Keratinocyte (primary cell): Measurements from ENCODE around the gene NLGN2. TPM values are rescaled to one million over a fixed set of nuclear protein-coding genes. Genes with fewer than 3 reads are reported as not detected.
"Not testable (repeated sequence)": the region's sequence is repeated elsewhere in the genome, so short reads cannot be mapped to it uniquely, and the experiment has no call there.

Experiments
- DNase-seq: peaks from one replicate; pipeline ENCODE4 v3.0.0-alpha.2; 2011; ENCODE audit warnings: low read depth, missing footprints, low spot score
- FAIRE-seq: peaks from 2 replicates; lab custom pipeline; 2011; peaks lifted over from hg19 to GRCh38; lab: Jason Lieb, UNC
- H2AFZ ChIP-seq: 2 replicates; pipeline ENCODE4 v1.6.0; 2012; ENCODE audit warnings: low read length, control low read depth, inconsistent platforms; ENCODE audit not compliant: control insufficient read depth
- H3K27ac ChIP-seq: 2 replicates; pipeline ENCODE4 v1.5.1; 2011; ENCODE audit warnings: low read length; ENCODE audit not compliant: control insufficient read depth, insufficient read depth
- H3K27me3 ChIP-seq: 3 replicates; pipeline ENCODE4 v1.6.0; 2011; ENCODE audit warnings: low read length; ENCODE audit not compliant: control insufficient read depth, insufficient read depth; ENCODE audit errors: extremely low read depth
- H3K36me3 ChIP-seq, 2 experiments: 2 replicates in 1 of 2; 3 replicates in 1 of 2; pipeline ENCODE4 v1.5.1; 2011; ENCODE audit warnings: low read length in 2 of 2, mild to moderate bottlenecking in 1 of 2; ENCODE audit not compliant: control insufficient read depth in 2 of 2, insufficient read depth in 2 of 2; ENCODE audit errors: extremely low read depth in 1 of 2
- H3K4me1 ChIP-seq: 3 replicates; pipeline ENCODE4 v1.5.1; 2011; ENCODE audit warnings: low read length; ENCODE audit not compliant: control insufficient read depth, insufficient read depth; ENCODE audit errors: extremely low read depth
- H3K4me2 ChIP-seq: 3 replicates; pipeline ENCODE4 v1.6.0; 2011; ENCODE audit warnings: low read depth, low read length; ENCODE audit not compliant: control insufficient read depth, insufficient read depth; ENCODE audit errors: extremely low read depth
- H3K4me3 ChIP-seq, 3 experiments: fragments of 200-600 bp in 1 of 3; sonication (generic) in 1 of 3; 2 replicates in 2 of 3; 3 replicates in 1 of 3; pipeline ENCODE4 v1.5.1; 2011 to 2016; ENCODE audit warnings: low read length in 3 of 3, mild to moderate bottlenecking in 3 of 3, control low read depth in 2 of 3, inconsistent platforms in 1 of 3, low read depth in 1 of 3, mixed read lengths in 1 of 3, mixed run types in 1 of 3, moderate library complexity in 1 of 3; ENCODE audit not compliant: control insufficient read depth in 2 of 3, insufficient read depth in 2 of 3; ENCODE audit errors: extremely low read depth in 1 of 3
- H3K79me2 ChIP-seq: 2 replicates; pipeline ENCODE4 v1.6.0; 2012; ENCODE audit warnings: low read length; ENCODE audit not compliant: control insufficient read depth, insufficient read depth
- H3K9ac ChIP-seq: 3 replicates; pipeline ENCODE4 v1.6.0; 2011; ENCODE audit warnings: low read length; ENCODE audit not compliant: control insufficient read depth, insufficient read depth; ENCODE audit errors: extremely low read depth
- H3K9me1 ChIP-seq: 3 replicates; pipeline ENCODE4 v1.6.0; 2011; ENCODE audit warnings: low read length; ENCODE audit not compliant: control insufficient read depth, insufficient read depth; ENCODE audit errors: extremely low read depth
- H3K9me3 ChIP-seq: 2 replicates; pipeline ENCODE4 v1.5.1; 2012; ENCODE audit warnings: low read depth, low read length; ENCODE audit not compliant: control insufficient read depth
- H4K20me1 ChIP-seq: 3 replicates; pipeline ENCODE4 v1.6.0; 2011; ENCODE audit warnings: low read length; ENCODE audit not compliant: control insufficient read depth, insufficient read depth; ENCODE audit errors: extremely low read depth
- CTCF ChIP-seq, 3 experiments: IDR thresholded peaks in 1 of 3; conservative IDR thresholded peaks in 1 of 3; optimal IDR thresholded peaks in 1 of 3; 2 replicates in 2 of 3; 3 replicates in 1 of 3; pipeline versions ENCODE3 to v1.5.1; 2011; ENCODE audit warnings: low read length in 3 of 3, mild to moderate bottlenecking in 3 of 3, moderate library complexity in 2 of 3, control low read depth in 1 of 3, inconsistent platforms in 1 of 3; ENCODE audit not compliant: insufficient read depth in 2 of 3; ENCODE audit errors: extremely low read depth in 1 of 3
- EZH2 ChIP-seq: IDR thresholded peaks from one replicate; pipeline ENCODE4 v1.6.1; 2012; ENCODE audit warnings: inconsistent platforms, mild to moderate bottlenecking, low read length, moderate library complexity
- dilution Hi-C: fragments of 300-500 bp; cut with MboI; formaldehyde crosslinking; loops from one replicate; pipeline ENCODE4 v1.7.0; 2020; ENCODE audit warnings: low sequenced_read_pairs; ENCODE audit not compliant: extremely low pct_ligation_motif_present
- polyA plus RNA-seq, 5 experiments: library from polyadenylated mRNA; depleted of rRNA in 3 of 5; stranded (reverse) in 3 of 5; stranded (forward) in 1 of 5; unstranded in 1 of 5; fragments of >200 nt; gene quantifications; 1 replicate in 1 of 5; 2 replicates in 3 of 5; 3 replicates in 1 of 5; pipeline versions ENCODE4 v1.2.1 to v1.2.3, GENCODE V29; 2011 to 2012; ENCODE audit warnings: missing spikeins in 2 of 5, low read depth in 1 of 5, low replicate concordance in 1 of 5

Gene NLGN2
- polyA plus RNA-seq, 1 donor (not counting 4 experiments of a cell fraction or from before 2014, with no cell fraction given): 2.5 TPM

GRCh38 chr17:7367918-7368598, 39.6 kb upstream of the NLGN2 start:
- TF ChIP-seq CTCF (optimal IDR thresholded peaks at IDR 0.05 in 1 of 3, IDR thresholded peaks at IDR 0.05 in 1 of 3, conservative IDR thresholded peaks at IDR 0.05 in 1 of 3; ENCODE audit: extremely low read depth in 1 of 3, insufficient read depth in 2 of 3, low read length in 3 of 3) (no peak), EZH2 (no peak)
- H3K27me3 ChIP-seq: no peaks in the 10 kb centered on the region
- no peak for FAIRE-seq
- dilution Hi-C loops: no loop called here
- no peaks in the 10 kb centered on the region for H3K9me3 ChIP-seq
- no peak overlapping the region for H2AFZ ChIP-seq
- no peaks in the 10 kb centered on the region for H4K20me1 ChIP-seq
- no peaks in the 10 kb centered on the region for H3K36me3 ChIP-seq
- peaks cover 2% of the 10 kb centered on the region for H3K4me1 ChIP-seq
- no peak overlapping the region for H3K4me3 ChIP-seq
- no peak for DNase-seq
- H3K9ac ChIP-seq: no peak overlapping the region
- H3K27ac ChIP-seq: no peak overlapping the region
- H3K79me2 ChIP-seq: no peaks in the 10 kb centered on the region
- H3K9me1 ChIP-seq: no peaks in the 10 kb centered on the region
- no peak overlapping the region for H3K4me2 ChIP-seq

- H3K9me3 ChIP-seq, DNase-seq, FAIRE-seq, H3K79me2 ChIP-seq, H4K20me1 ChIP-seq, H3K36me3 ChIP-seq, H3K9ac ChIP-seq, H3K4me2 ChIP-seq, H3K27me3 ChIP-seq, H3K27ac ChIP-seq, H3K4me3 ChIP-seq, H3K9me1 ChIP-seq, H2AFZ ChIP-seq, H3K4me1 ChIP-seq, dilution Hi-C loops: not testable (repeated sequence)
These were observed 39.0 kb upstream of the NLGN2 start for GRCh38 chr17:7368599-7368994.

- no peaks in the 10 kb centered on the region for H4K20me1 ChIP-seq
- no peaks in the 10 kb centered on the region for H3K9me1 ChIP-seq
- no peak overlapping the region for H3K4me2 ChIP-seq
- no peaks in the 10 kb centered on the region for H3K79me2 ChIP-seq
- no peak overlapping the region for H3K9ac ChIP-seq
- DNase-seq (no peak), FAIRE-seq (no peak)
- TF ChIP-seq CTCF (optimal IDR thresholded peaks at IDR 0.05 in 1 of 3, IDR thresholded peaks at IDR 0.05 in 1 of 3, conservative IDR thresholded peaks at IDR 0.05 in 1 of 3; ENCODE audit: extremely low read depth in 1 of 3, insufficient read depth in 2 of 3, low read length in 3 of 3) (no peak), EZH2 (no peak)
- dilution Hi-C loops: no loop called here
- H3K36me3 ChIP-seq: no peaks in the 10 kb centered on the region
- no peaks in the 10 kb centered on the region for H3K4me1 ChIP-seq
- H3K27ac ChIP-seq: no peak overlapping the region
- no peak overlapping the region for H2AFZ ChIP-seq
- H3K9me3 ChIP-seq: no peaks in the 10 kb centered on the region
- H3K27me3 ChIP-seq: no peaks in the 10 kb centered on the region
- H3K4me3 ChIP-seq: no peak overlapping the region
These were observed 37.8 kb upstream of the NLGN2 start for GRCh38 chr17:7369825-7370224.
